RWPE2 (cell line): ENCODE data around the gene LSM5.

Source experiments
- ATAC-seq: fragments of 200-7000 bp; cut with Tn5 transposase; 3 replicates; pipeline ENCODE4 v1.9.1; 2021; ENCODE audit warnings: low read depth
- DNase-seq: peaks from one replicate; pipeline ENCODE4 v3.0.0-alpha.2; 2020; ENCODE audit warnings: low spot score
- H3K27ac ChIP-seq: fragments of 450-650 bp; 2 replicates; pipeline ENCODE4 v1.5.1; 2017; ENCODE audit warnings: mild to moderate bottlenecking; ENCODE audit not compliant: poor library complexity, severe bottlenecking
- H3K27me3 ChIP-seq: fragments of 250-450 bp; sonication (Bioruptor Pico); 2 replicates; pipeline ENCODE4 v1.5.1; 2021; ENCODE audit warnings: mild to moderate bottlenecking, moderate library complexity; ENCODE audit not compliant: insufficient read depth, poor library complexity, severe bottlenecking
- H3K36me3 ChIP-seq: fragments of 250-450 bp; sonication (Bioruptor Pico); 2 replicates; pipeline ENCODE4 v1.5.1; 2020; ENCODE audit warnings: low read depth, mild to moderate bottlenecking, moderate library complexity
- H3K4me1 ChIP-seq: fragments of 250-450 bp; sonication (Bioruptor Pico); 2 replicates; pipeline ENCODE4 v1.5.1; 2021; ENCODE audit warnings: mild to moderate bottlenecking, moderate library complexity; ENCODE audit not compliant: insufficient read depth, poor library complexity, severe bottlenecking
- H3K4me3 ChIP-seq: fragments of 250-450 bp; sonication (Bioruptor Pico); 2 replicates; pipeline ENCODE4 v1.5.1; 2021; ENCODE audit warnings: mild to moderate bottlenecking, moderate library complexity; ENCODE audit not compliant: severe bottlenecking
- H3K9me3 ChIP-seq: fragments of 250-450 bp; sonication (Bioruptor Pico); 2 replicates; pipeline ENCODE4 v1.5.1; 2021; ENCODE audit warnings: mild to moderate bottlenecking, moderate library complexity; ENCODE audit not compliant: severe bottlenecking
- TF ChIP-seq, protein P1 (sequence below): fragments of 450-650 bp; IDR thresholded peaks from one replicate; pipeline ENCODE4 v1.5.1; 2017; ENCODE audit warnings: mild to moderate bottlenecking, moderate library complexity; ENCODE audit not compliant: poor library complexity, severe bottlenecking

LSM5 gene

GRCh38 chr7:32516551-32517100 lies 26.4 kb upstream of the LSM5 start:
- no peak for DNase-seq
- H3K36me3 ChIP-seq = peaks cover 11% of the 10 kb centered on the region; the same call in 1 of the 2 replicates
- H3K4me1 ChIP-seq = no peaks in the 10 kb centered on the region
- TF ChIP-seq, protein P1, sequence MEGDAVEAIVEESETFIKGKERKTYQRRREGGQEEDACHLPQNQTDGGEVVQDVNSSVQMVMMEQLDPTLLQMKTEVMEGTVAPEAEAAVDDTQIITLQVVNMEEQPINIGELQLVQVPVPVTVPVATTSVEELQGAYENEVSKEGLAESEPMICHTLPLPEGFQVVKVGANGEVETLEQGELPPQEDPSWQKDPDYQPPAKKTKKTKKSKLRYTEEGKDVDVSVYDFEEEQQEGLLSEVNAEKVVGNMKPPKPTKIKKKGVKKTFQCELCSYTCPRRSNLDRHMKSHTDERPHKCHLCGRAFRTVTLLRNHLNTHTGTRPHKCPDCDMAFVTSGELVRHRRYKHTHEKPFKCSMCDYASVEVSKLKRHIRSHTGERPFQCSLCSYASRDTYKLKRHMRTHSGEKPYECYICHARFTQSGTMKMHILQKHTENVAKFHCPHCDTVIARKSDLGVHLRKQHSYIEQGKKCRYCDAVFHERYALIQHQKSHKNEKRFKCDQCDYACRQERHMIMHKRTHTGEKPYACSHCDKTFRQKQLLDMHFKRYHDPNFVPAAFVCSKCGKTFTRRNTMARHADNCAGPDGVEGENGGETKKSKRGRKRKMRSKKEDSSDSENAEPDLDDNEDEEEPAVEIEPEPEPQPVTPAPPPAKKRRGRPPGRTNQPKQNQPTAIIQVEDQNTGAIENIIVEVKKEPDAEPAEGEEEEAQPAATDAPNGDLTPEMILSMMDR = no peak
- peaks cover 32% of the 10 kb centered on the region for H3K9me3 ChIP-seq
- H3K27me3 ChIP-seq = no peaks in the 10 kb centered on the region
- no peak for ATAC-seq
- no peak overlapping the region for H3K27ac ChIP-seq
- H3K4me3 ChIP-seq = no peak overlapping the region

DNA sequence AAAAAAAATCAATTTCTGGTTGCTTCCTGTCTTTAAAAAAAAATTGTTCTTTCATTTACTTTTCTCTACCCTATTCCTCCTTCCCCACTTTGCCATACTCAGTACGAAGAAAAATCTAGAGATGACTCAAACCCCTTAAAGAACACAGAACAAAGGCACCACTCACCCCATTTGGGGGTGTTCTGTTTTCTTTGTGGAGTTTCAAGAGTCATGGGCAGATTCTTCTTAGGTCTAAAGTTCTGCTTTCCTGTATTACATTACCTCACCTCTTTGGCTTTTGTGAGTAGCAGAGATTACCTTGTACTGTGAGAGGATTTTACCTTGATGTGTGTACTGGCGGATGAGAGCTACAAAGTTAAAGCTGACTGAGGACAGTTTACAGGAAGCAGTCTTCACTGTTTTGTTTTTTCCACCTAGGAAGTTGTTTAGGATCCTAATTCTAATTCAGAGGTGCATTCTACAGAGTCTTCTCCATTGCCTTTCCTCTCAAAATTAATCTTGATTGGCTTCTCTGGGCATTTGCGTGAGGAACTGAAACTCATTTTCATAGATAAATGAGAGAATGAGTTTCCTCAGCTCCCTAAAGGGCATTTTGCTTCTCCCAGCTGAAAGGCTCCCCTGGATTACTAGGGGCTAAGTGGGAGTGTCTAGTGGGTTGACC lies 25.8 kb upstream of the LSM5 start:
- H3K9me3 ChIP-seq = peaks cover 32% of the 10 kb centered on the region
- no peak overlapping the region for H3K27ac ChIP-seq
- no peaks in the 10 kb centered on the region for H3K4me1 ChIP-seq
- no peak overlapping the region for H3K4me3 ChIP-seq
- TF ChIP-seq, protein P1 = no peak
- DNase-seq (no peak), ATAC-seq (no peak; the same call in 2 of the 3 replicates)
- H3K27me3 ChIP-seq = no peaks in the 10 kb centered on the region
- H3K36me3 ChIP-seq = peaks cover 11% of the 10 kb centered on the region; the same call in 1 of the 2 replicates

- H3K36me3 ChIP-seq = peaks cover 11% of the 10 kb centered on the region
- TF ChIP-seq, protein P1 = no peak
- ATAC-seq (no peak), DNase-seq (no peak)
- peaks cover 10% of the 10 kb centered on the region for H3K9me3 ChIP-seq
- no peak overlapping the region for H3K27ac ChIP-seq
- no peak overlapping the region for H3K4me3 ChIP-seq
- H3K4me1 ChIP-seq = no peaks in the 10 kb centered on the region
- no peaks in the 10 kb centered on the region for H3K27me3 ChIP-seq
Measured at GRCh38 chr7:32513210-32513609, 23.0 kb upstream of the LSM5 start.

- ATAC-seq (no peak), DNase-seq (no peak)
- Histone ChIP-seq H3K9me3 (peaks cover under 1% of the 10 kb centered on the region), H3K4me1 (peaks cover under 1% of the 10 kb centered on the region), H3K36me3 (peaks cover 15% of the 10 kb centered on the region), H3K27ac (no peak overlapping the region), H3K27me3 (no peaks in the 10 kb centered on the region), H3K4me3 (no peak overlapping the region)
- TF ChIP-seq, protein P1 = no peak
Measured at GRCh38 chr7:32511791-32512190, 21.6 kb upstream of the LSM5 start.

- DNase-seq (no peak), ATAC-seq (no peak)
- TF ChIP-seq, protein P1 = no peak
- no peak overlapping the region for H3K4me3 ChIP-seq
- H3K4me1 ChIP-seq = peaks cover 18% of the 10 kb centered on the region
- H3K27ac ChIP-seq = no peak overlapping the region
- no peaks in the 10 kb centered on the region for H3K27me3 ChIP-seq
- no peaks in the 10 kb centered on the region for H3K9me3 ChIP-seq
- peaks cover 14% of the 10 kb centered on the region for H3K36me3 ChIP-seq
Measured at GRCh38 chr7:32507414-32507813, 17.2 kb upstream of the LSM5 start.
